HG02981 (cell line): ENCODE results near the gene MLLT3.

Experiments used
- ATAC-seq: cut with Tn5 transposase; IDR thresholded peaks from one replicate; pipeline ENCODE4 v1.9.1; 2021; ENCODE audit warnings: mild to moderate bottlenecking, moderate library complexity; ENCODE audit not compliant: unreplicated experiment

MLLT3 gene

GRCh38 chr9:20630241-20630943, 8.1 kb upstream of the MLLT3 start:
- ATAC-seq, result no peak

GRCh38 chr9:20625003-20625349, 2.7 kb upstream of the MLLT3 start:
- ATAC-seq, result no peak

GRCh38 chr9:20624201-20625002, 2.1 kb upstream of the MLLT3 start:
- peak; percentile 20 for ATAC-seq

- ATAC-seq, result no peak
Observed at GRCh38 chr9:20623748-20624124, 1.4 kb upstream of the MLLT3 start.

- ATAC-seq, result peak; percentile 5
Observed at GRCh38 chr9:20623021-20623747, 885 bp upstream of the MLLT3 start.

GRCh38 chr9:20621471-20622329, 599 bp downstream of the MLLT3 start:
- ATAC-seq, result peak; percentile 6

GRCh38 chr9:20620650-20621470, 1.4 kb downstream of the MLLT3 start:
- no peak for ATAC-seq

- no peak for ATAC-seq
Observed at GRCh38 chr9:20619487-20620200, 2.7 kb downstream of the MLLT3 start.

GRCh38 chr9:20618361-20618802, 3.9 kb downstream of the MLLT3 start:
- ATAC-seq, result no peak

GRCh38 chr9:20616808-20617207, 5.5 kb downstream of the MLLT3 start:
- ATAC-seq, result no peak

- ATAC-seq, result no peak
Observed at GRCh38 chr9:20614602-20615216, 7.6 kb downstream of the MLLT3 start.

GRCh38 chr9:20611691-20612287, 10.5 kb downstream of the MLLT3 start:
- ATAC-seq, result no peak

GRCh38 chr9:20610591-20610990, 11.7 kb downstream of the MLLT3 start:
- ATAC-seq, result no peak

GRCh38 chr9:20608582-20608981, 13.7 kb downstream of the MLLT3 start:
- no peak for ATAC-seq

GRCh38 chr9:20606652-20607051, 15.6 kb downstream of the MLLT3 start:
- no peak for ATAC-seq

- ATAC-seq, result peak; percentile 90
Observed at GRCh38 chr9:20604562-20604961, 17.7 kb downstream of the MLLT3 start.

GRCh38 chr9:20603524-20604268, 18.6 kb downstream of the MLLT3 start:
- no peak for ATAC-seq

- no peak for ATAC-seq
Observed at GRCh38 chr9:20601292-20601691, 21.0 kb downstream of the MLLT3 start.
